Uterus (tissue), 2 donors: ENCODE results near the gene F2.

Source experiments
- CTCF ChIP-seq, 4 experiments: fragments of 200-600 bp in 2 of 4; fragments of 450-650 bp in 2 of 4; sonication (generic) in 2 of 4; IDR thresholded peaks; one replicate each; pipeline ENCODE4 v1.5.1; 2016 to 2019; ENCODE audit warnings: antibody characterized with exemption in 4 of 4, mild to moderate bottlenecking in 2 of 4, moderate library complexity in 1 of 4
- POLR2A ChIP-seq, 2 donors: fragments of 450-650 bp; IDR thresholded peaks; one replicate each; pipeline ENCODE4 v1.6.1; 2016; ENCODE audit warnings: antibody characterized with exemption in 2 of 2, mild to moderate bottlenecking in 1 of 2, moderate library complexity in 1 of 2

GRCh38 chr11:46776878-46777277 is 57.9 kb downstream of the F2 start:
- TF ChIP-seq CTCF (IDR thresholded peaks at IDR 0.05) (no peak), POLR2A (IDR thresholded peaks at IDR 0.05) (no peak)
